GM23338 (cell line): ENCODE data around the gene TP53. TPM values are rescaled to one million over a fixed set of nuclear protein-coding genes. Genes with fewer than 3 reads are reported as not detected.

ENCODE experiments used
- ATAC-seq: fragments of 200-7000 bp; cut with Tn5 transposase; 3 replicates; pipeline ENCODE4 v1.9.1; 2020
- DNase-seq: peaks from one replicate; pipeline ENCODE4 v3.0.0-alpha.2; 2015; ENCODE audit warnings: low spot score
- H2AFZ ChIP-seq: fragments of 200-600 bp; sonication (generic); 2 replicates; pipeline ENCODE4 v1.8.0; 2016; ENCODE audit warnings: antibody characterized with exemption, mild to moderate bottlenecking, moderate library complexity
- H3F3A ChIP-seq: fragments of 200-600 bp; sonication (generic); replicated peaks from 2 replicates; pipeline ENCODE4 v1.8.0; 2017; ENCODE audit warnings: antibody characterized with exemption, mixed run types, low read depth
- H3K27ac ChIP-seq: fragments of 200-600 bp; sonication (generic); 2 replicates; pipeline ENCODE4 v1.6.1; 2016; ENCODE audit warnings: low read depth
- H3K27me3 ChIP-seq: fragments of 200-600 bp; sonication (generic); 2 replicates; pipeline ENCODE4 v1.8.0; 2016; ENCODE audit warnings: mild to moderate bottlenecking, mixed run types, moderate library complexity; ENCODE audit not compliant: insufficient read depth
- H3K36me3 ChIP-seq: fragments of 200-600 bp; sonication (generic); 2 replicates; pipeline ENCODE4 v1.8.0; 2016; ENCODE audit warnings: mild to moderate bottlenecking; ENCODE audit not compliant: insufficient read depth
- H3K4me1 ChIP-seq: fragments of 200-600 bp; sonication (generic); 2 replicates; pipeline ENCODE4 v1.8.0; 2016; ENCODE audit warnings: mild to moderate bottlenecking, moderate library complexity; ENCODE audit not compliant: insufficient read depth
- H3K4me2 ChIP-seq: fragments of 200-600 bp; sonication (generic); 2 replicates; pipeline ENCODE4 v1.7.1; 2017; ENCODE audit warnings: mixed run types
- H3K4me3 ChIP-seq: fragments of 200-600 bp; sonication (generic); 2 replicates; pipeline ENCODE4 v1.6.1; 2016; ENCODE audit warnings: mixed run types
- H3K79me2 ChIP-seq: fragments of 200-600 bp; sonication (generic); replicated peaks from 2 replicates; pipeline ENCODE4 v1.8.0; 2017; ENCODE audit warnings: mild to moderate bottlenecking; ENCODE audit not compliant: insufficient read depth
- H3K9me2 ChIP-seq: fragments of 200-600 bp; sonication (generic); 2 replicates; pipeline ENCODE4 v1.8.0; 2017; ENCODE audit not compliant: insufficient read depth
- H4K20me1 ChIP-seq: fragments of 200-600 bp; sonication (generic); replicated peaks from 2 replicates; pipeline ENCODE4 v1.8.0; 2017; ENCODE audit warnings: mild to moderate bottlenecking; ENCODE audit not compliant: insufficient read depth
- H3K27ac Mint-ChIP-seq: 2 replicates; pipeline ENCODE4 v1.8.0; 2020; ENCODE audit warnings: inconsistent platforms, mild to moderate bottlenecking, moderate library complexity, mixed read lengths
- H3K27me3 Mint-ChIP-seq: 3 replicates; pipeline ENCODE4 v1.8.0; 2022; ENCODE audit warnings: low read depth, mild to moderate bottlenecking, moderate library complexity, mixed read lengths, inconsistent platforms; ENCODE audit not compliant: insufficient read depth, poor library complexity
- H3K36me3 Mint-ChIP-seq: 3 replicates; pipeline ENCODE4 v1.8.0; 2021; ENCODE audit warnings: low read depth, mild to moderate bottlenecking, inconsistent platforms, moderate library complexity, mixed read lengths
- H3K4me1 Mint-ChIP-seq: 3 replicates; pipeline ENCODE4 v1.8.0; 2020; ENCODE audit warnings: mild to moderate bottlenecking, inconsistent platforms, mixed read lengths
- H3K4me3 Mint-ChIP-seq: 3 replicates; pipeline ENCODE4 v1.8.0; 2021; ENCODE audit warnings: moderate library complexity, mild to moderate bottlenecking, inconsistent platforms, mixed read lengths
- H3K9me3 Mint-ChIP-seq: 3 replicates; pipeline ENCODE4 v1.8.0; 2020; ENCODE audit warnings: moderate library complexity, mild to moderate bottlenecking, inconsistent platforms, mixed read lengths
- CREB1 ChIP-seq: fragments of 250-450 bp; sonication (Bioruptor Pico); IDR thresholded peaks from 2 replicates; pipeline ENCODE4 v1.5.0; 2020; ENCODE audit warnings: low read depth, mild to moderate bottlenecking, moderate library complexity
- CTCF ChIP-seq, 2 experiments: fragments of 200-600 bp in 1 of 2; sonication (generic) in 1 of 2; conservative IDR thresholded peaks; 2 replicates each; pipeline versions ENCODE4 v1.5.1 to v1.6.1; 2016 to 2017; ENCODE audit warnings: antibody characterized with exemption in 2 of 2, low read depth in 2 of 2, mild to moderate bottlenecking in 2 of 2, moderate library complexity in 1 of 2
- EZH2 ChIP-seq: fragments of 200-600 bp; sonication (generic); IDR thresholded peaks from one replicate; pipeline ENCODE4 v1.8.0; 2017; ENCODE audit warnings: antibody characterized with exemption, mild to moderate bottlenecking, low read depth; ENCODE audit not compliant: unreplicated experiment
- EZH2phosphoT487 ChIP-seq: fragments of 200-600 bp; sonication (generic); IDR thresholded peaks from one replicate; pipeline ENCODE4 v1.8.1; 2018; ENCODE audit warnings: antibody characterized with exemption; ENCODE audit not compliant: unreplicated experiment
- JUNB ChIP-seq: IDR thresholded peaks from one replicate; pipeline ENCODE4 v1.6.1; 2016; ENCODE audit warnings: antibody characterized with exemption; ENCODE audit not compliant: unreplicated experiment
- NANOG ChIP-seq: IDR thresholded peaks from 2 replicates; pipeline ENCODE4 v1.6.1; 2016; ENCODE audit warnings: antibody characterized with exemption, borderline replicate concordance
- POLR2AphosphoS5 ChIP-seq: IDR thresholded peaks from 2 replicates; pipeline ENCODE4 v1.6.1; 2016; ENCODE audit warnings: antibody characterized with exemption, low read depth
- STAT1 ChIP-seq: IDR thresholded peaks from one replicate; pipeline ENCODE4 v1.6.1; 2016; ENCODE audit warnings: antibody characterized with exemption; ENCODE audit not compliant: unreplicated experiment
- ZNF114 ChIP-seq: fragments of 250-450 bp; sonication (Bioruptor Pico); IDR thresholded peaks from 2 replicates; pipeline ENCODE4 v1.5.0; 2020; ENCODE audit warnings: mild to moderate bottlenecking, moderate library complexity
- ZNF331 ChIP-seq: fragments of 250-450 bp; sonication (Bioruptor Pico); IDR thresholded peaks from 2 replicates; pipeline ENCODE4 v1.5.0; 2020; ENCODE audit warnings: low read depth, mild to moderate bottlenecking, moderate library complexity
- polyA plus RNA-seq: library from polyadenylated mRNA; unstranded; fragments of >200 nt; fragmentation: Nextera tagmentation; extraction: Ambion mirVana; gene quantifications from 2 replicates; pipeline ENCODE4 v1.2.1, GENCODE V29; 2016
- total RNA-seq: library from RNA; depleted of rRNA; stranded (reverse); fragments of >200 nt; shearing (Covaris generic); gene quantifications from 2 replicates; pipeline ENCODE4 v1.2.3, GENCODE V29; 2014
- TF ChIP-seq, protein P1 (sequence below): IDR thresholded peaks from one replicate; pipeline ENCODE4 v1.6.1; 2018; ENCODE audit warnings: antibody characterized with exemption; ENCODE audit not compliant: unreplicated experiment
- TF ChIP-seq, protein P2 (sequence below): IDR thresholded peaks from 2 replicates; pipeline ENCODE4 v1.6.1; 2016; ENCODE audit warnings: antibody characterized with exemption
- TF ChIP-seq, protein P3 (sequence below): fragments of 250-450 bp; sonication (Bioruptor Pico); IDR thresholded peaks from 2 replicates; pipeline ENCODE4 v1.5.0; 2020; ENCODE audit warnings: mild to moderate bottlenecking, moderate library complexity

TP53 gene
- total and polyA plus RNA-seq, 2 experiments from 2014 or later: 119 to 154 TPM

GRCh38 chr17:7701681-7702080, 14.4 kb upstream of the TP53 start:
- H3K9me3 Mint-ChIP-seq: no peaks in the 10 kb centered on the region
- H3K4me3 Mint-ChIP-seq: no peak overlapping the region
- H3K27ac Mint-ChIP-seq: no peak overlapping the region
- Histone ChIP-seq H3K36me3 (no peaks in the 10 kb centered on the region), H3K79me2 (no peaks in the 10 kb centered on the region), H2AFZ (no peak overlapping the region), H4K20me1 (no peaks in the 10 kb centered on the region; the same call in 1 of the 2 replicates), H3K9me2 (no peaks in the 10 kb centered on the region), H3K4me1 (peaks cover 22% of the 10 kb centered on the region), H3K4me3 (no peak overlapping the region), H3K4me2 (no peak overlapping the region), H3K27me3 (peaks cover 8% of the 10 kb centered on the region), H3F3A (0 out of 2 replicates have a peak, but pooled peaks cover 20% of the 10 kb centered on the region), H3K27ac (no peak overlapping the region)
- DNase-seq (no peak), ATAC-seq (no peak)
- no peak for TF ChIP-seq ZNF114 (CRISPR knock-in tag)
- TF ChIP-seq, protein P1, sequence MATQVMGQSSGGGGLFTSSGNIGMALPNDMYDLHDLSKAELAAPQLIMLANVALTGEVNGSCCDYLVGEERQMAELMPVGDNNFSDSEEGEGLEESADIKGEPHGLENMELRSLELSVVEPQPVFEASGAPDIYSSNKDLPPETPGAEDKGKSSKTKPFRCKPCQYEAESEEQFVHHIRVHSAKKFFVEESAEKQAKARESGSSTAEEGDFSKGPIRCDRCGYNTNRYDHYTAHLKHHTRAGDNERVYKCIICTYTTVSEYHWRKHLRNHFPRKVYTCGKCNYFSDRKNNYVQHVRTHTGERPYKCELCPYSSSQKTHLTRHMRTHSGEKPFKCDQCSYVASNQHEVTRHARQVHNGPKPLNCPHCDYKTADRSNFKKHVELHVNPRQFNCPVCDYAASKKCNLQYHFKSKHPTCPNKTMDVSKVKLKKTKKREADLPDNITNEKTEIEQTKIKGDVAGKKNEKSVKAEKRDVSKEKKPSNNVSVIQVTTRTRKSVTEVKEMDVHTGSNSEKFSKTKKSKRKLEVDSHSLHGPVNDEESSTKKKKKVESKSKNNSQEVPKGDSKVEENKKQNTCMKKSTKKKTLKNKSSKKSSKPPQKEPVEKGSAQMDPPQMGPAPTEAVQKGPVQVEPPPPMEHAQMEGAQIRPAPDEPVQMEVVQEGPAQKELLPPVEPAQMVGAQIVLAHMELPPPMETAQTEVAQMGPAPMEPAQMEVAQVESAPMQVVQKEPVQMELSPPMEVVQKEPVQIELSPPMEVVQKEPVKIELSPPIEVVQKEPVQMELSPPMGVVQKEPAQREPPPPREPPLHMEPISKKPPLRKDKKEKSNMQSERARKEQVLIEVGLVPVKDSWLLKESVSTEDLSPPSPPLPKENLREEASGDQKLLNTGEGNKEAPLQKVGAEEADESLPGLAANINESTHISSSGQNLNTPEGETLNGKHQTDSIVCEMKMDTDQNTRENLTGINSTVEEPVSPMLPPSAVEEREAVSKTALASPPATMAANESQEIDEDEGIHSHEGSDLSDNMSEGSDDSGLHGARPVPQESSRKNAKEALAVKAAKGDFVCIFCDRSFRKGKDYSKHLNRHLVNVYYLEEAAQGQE: no peak
- TF ChIP-seq ZNF331 (CRISPR knock-in tag): no peak
- TF ChIP-seq, protein P2, sequence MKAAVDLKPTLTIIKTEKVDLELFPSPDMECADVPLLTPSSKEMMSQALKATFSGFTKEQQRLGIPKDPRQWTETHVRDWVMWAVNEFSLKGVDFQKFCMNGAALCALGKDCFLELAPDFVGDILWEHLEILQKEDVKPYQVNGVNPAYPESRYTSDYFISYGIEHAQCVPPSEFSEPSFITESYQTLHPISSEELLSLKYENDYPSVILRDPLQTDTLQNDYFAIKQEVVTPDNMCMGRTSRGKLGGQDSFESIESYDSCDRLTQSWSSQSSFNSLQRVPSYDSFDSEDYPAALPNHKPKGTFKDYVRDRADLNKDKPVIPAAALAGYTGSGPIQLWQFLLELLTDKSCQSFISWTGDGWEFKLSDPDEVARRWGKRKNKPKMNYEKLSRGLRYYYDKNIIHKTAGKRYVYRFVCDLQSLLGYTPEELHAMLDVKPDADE: no peak
- TF ChIP-seq JUNB: no peak
- TF ChIP-seq, protein P3, sequence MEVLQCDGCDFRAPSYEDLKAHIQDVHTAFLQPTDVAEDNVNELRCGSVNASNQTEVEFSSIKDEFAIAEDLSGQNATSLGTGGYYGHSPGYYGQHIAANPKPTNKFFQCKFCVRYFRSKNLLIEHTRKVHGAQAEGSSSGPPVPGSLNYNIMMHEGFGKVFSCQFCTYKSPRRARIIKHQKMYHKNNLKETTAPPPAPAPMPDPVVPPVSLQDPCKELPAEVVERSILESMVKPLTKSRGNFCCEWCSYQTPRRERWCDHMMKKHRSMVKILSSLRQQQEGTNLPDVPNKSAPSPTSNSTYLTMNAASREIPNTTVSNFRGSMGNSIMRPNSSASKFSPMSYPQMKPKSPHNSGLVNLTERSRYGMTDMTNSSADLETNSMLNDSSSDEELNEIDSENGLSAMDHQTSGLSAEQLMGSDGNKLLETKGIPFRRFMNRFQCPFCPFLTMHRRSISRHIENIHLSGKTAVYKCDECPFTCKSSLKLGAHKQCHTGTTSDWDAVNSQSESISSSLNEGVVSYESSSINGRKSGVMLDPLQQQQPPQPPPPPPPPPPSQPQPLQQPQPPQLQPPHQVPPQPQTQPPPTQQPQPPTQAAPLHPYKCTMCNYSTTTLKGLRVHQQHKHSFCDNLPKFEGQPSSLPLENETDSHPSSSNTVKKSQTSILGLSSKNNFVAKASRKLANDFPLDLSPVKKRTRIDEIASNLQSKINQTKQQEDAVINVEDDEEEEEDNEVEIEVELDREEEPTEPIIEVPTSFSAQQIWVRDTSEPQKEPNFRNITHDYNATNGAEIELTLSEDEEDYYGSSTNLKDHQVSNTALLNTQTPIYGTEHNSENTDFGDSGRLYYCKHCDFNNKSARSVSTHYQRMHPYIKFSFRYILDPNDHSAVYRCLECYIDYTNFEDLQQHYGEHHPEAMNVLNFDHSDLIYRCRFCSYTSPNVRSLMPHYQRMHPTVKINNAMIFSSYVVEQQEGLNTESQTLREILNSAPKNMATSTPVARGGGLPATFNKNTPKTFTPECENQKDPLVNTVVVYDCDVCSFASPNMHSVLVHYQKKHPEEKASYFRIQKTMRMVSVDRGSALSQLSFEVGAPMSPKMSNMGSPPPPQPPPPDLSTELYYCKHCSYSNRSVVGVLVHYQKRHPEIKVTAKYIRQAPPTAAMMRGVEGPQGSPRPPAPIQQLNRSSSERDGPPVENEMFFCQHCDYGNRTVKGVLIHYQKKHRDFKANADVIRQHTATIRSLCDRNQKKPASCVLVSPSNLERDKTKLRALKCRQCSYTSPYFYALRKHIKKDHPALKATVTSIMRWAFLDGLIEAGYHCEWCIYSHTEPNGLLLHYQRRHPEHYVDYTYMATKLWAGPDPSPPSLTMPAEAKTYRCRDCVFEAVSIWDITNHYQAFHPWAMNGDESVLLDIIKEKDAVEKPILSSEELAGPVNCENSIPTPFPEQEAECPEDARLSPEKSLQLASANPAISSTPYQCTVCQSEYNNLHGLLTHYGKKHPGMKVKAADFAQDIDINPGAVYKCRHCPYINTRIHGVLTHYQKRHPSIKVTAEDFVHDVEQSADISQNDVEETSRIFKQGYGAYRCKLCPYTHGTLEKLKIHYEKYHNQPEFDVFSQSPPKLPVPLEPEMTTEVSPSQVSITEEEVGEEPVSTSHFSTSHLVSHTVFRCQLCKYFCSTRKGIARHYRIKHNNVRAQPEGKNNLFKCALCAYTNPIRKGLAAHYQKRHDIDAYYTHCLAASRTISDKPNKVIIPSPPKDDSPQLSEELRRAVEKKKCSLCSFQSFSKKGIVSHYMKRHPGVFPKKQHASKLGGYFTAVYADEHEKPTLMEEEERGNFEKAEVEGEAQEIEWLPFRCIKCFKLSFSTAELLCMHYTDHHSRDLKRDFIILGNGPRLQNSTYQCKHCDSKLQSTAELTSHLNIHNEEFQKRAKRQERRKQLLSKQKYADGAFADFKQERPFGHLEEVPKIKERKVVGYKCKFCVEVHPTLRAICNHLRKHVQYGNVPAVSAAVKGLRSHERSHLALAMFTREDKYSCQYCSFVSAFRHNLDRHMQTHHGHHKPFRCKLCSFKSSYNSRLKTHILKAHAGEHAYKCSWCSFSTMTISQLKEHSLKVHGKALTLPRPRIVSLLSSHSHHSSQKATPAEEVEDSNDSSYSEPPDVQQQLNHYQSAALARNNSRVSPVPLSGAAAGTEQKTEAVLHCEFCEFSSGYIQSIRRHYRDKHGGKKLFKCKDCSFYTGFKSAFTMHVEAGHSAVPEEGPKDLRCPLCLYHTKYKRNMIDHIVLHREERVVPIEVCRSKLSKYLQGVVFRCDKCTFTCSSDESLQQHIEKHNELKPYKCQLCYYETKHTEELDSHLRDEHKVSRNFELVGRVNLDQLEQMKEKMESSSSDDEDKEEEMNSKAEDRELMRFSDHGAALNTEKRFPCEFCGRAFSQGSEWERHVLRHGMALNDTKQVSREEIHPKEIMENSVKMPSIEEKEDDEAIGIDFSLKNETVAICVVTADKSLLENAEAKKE (CRISPR knock-in tag): no peak
- no peak for TF ChIP-seq POLR2AphosphoS5
- no peak for TF ChIP-seq NANOG
- no peak for TF ChIP-seq CTCF (conservative IDR thresholded peaks at IDR 0.05; ENCODE audit: low read depth in 2 of 2)
- no peak for TF ChIP-seq STAT1
- TF ChIP-seq EZH2phosphoT487: no peak
- TF ChIP-seq EZH2: no peak
- TF ChIP-seq CREB1: no peak
- peaks cover 28% of the 10 kb centered on the region for H3K4me1 Mint-ChIP-seq
- peaks cover 9% of the 10 kb centered on the region; the same call in 2 of the 3 replicates for H3K36me3 Mint-ChIP-seq
- H3K27me3 Mint-ChIP-seq: peaks cover 17% of the 10 kb centered on the region
